ENCODE measurements around the gene ZFYVE21.

The ZFYVE21 gene

GRCh38 chr14:103734081-103734888 is 18.7 kb downstream of the ZFYVE21 start:
- Histone ChIP-seq H3K36me3 (peaks cover 47% of the 10 kb centered on the region), H3K9me3 (no peaks in the 10 kb centered on the region), H3K4me3 (ENCODE audit: low read depth in 1 of 2, low read length in 1 of 2) (no peak overlapping the region), H3K4me1 (ENCODE audit: control insufficient read depth in 1 of 2, insufficient read depth in 1 of 2, low read depth in 1 of 2, low read length in 1 of 2) (no peaks in the 10 kb centered on the region), H3K27me3 (no peaks in the 10 kb centered on the region), H3K27ac (no peak overlapping the region)
- no peak for TF ChIP-seq CTCF (IDR thresholded peaks at IDR 0.05)

GRCh38 chr14:103735022-103735421 is 19.4 kb downstream of the ZFYVE21 start:
- no peak overlapping the region for H3K27ac ChIP-seq
- TF ChIP-seq CTCF (IDR thresholded peaks at IDR 0.05), result no peak
- no peaks in the 10 kb centered on the region for H3K9me3 ChIP-seq
- no peaks in the 10 kb centered on the region for H3K4me1 ChIP-seq (ENCODE audit: control insufficient read depth in 1 of 2, insufficient read depth in 1 of 2, low read depth in 1 of 2, low read length in 1 of 2)
- peaks cover 39% of the 10 kb centered on the region for H3K36me3 ChIP-seq
- H3K4me3 ChIP-seq (ENCODE audit: low read depth in 1 of 2, low read length in 1 of 2), result no peak overlapping the region
- H3K27me3 ChIP-seq, result no peaks in the 10 kb centered on the region

GRCh38 chr14:103735439-103735814 is 19.8 kb downstream of the ZFYVE21 start:
- Histone ChIP-seq H3K36me3 (peaks cover 35% of the 10 kb centered on the region), H3K9me3 (no peaks in the 10 kb centered on the region), H3K27ac (no peak overlapping the region), H3K4me3 (ENCODE audit: low read depth in 1 of 2, low read length in 1 of 2) (no peak overlapping the region), H3K4me1 (ENCODE audit: control insufficient read depth in 1 of 2, insufficient read depth in 1 of 2, low read depth in 1 of 2, low read length in 1 of 2) (no peaks in the 10 kb centered on the region), H3K27me3 (no peaks in the 10 kb centered on the region)
- no peak for TF ChIP-seq CTCF (IDR thresholded peaks at IDR 0.05)

GRCh38 chr14:103735815-103736545 is 20.4 kb downstream of the ZFYVE21 start:
- no peaks in the 10 kb centered on the region for H3K9me3 ChIP-seq
- H3K36me3 ChIP-seq, result peaks cover 31% of the 10 kb centered on the region
- no peak for TF ChIP-seq CTCF (IDR thresholded peaks at IDR 0.05)
- no peak overlapping the region for H3K4me3 ChIP-seq (ENCODE audit: low read depth in 1 of 2, low read length in 1 of 2)
- H3K27me3 ChIP-seq, result no peaks in the 10 kb centered on the region
- H3K27ac ChIP-seq, result no peak overlapping the region
- peaks cover 0 to 2% of the 10 kb centered on the region in 2 experiments for H3K4me1 ChIP-seq (ENCODE audit: control insufficient read depth in 1 of 2, insufficient read depth in 1 of 2, low read depth in 1 of 2, low read length in 1 of 2)

GRCh38 chr14:103736546-103737431 is 21.2 kb downstream of the ZFYVE21 start:
- no peak for TF ChIP-seq CTCF (IDR thresholded peaks at IDR 0.05)
- peaks cover 27% of the 10 kb centered on the region for H3K36me3 ChIP-seq
- H3K9me3 ChIP-seq, result no peaks in the 10 kb centered on the region
- H3K27ac ChIP-seq, result no peak overlapping the region
- peaks cover 4 to 9% of the 10 kb centered on the region in 2 experiments for H3K4me1 ChIP-seq (ENCODE audit: control insufficient read depth in 1 of 2, insufficient read depth in 1 of 2, low read depth in 1 of 2, low read length in 1 of 2)
- no peaks in the 10 kb centered on the region for H3K27me3 ChIP-seq
- H3K4me3 ChIP-seq (ENCODE audit: low read depth in 1 of 2, low read length in 1 of 2), result no peak overlapping the region
